ENCODE data around the gene MGP.

The MGP gene

GRCh38 chr12:14902465-14902864 is 16.8 kb upstream of the MGP start:
- DNase-seq (ENCODE audit: low read depth): no peak

- DNase-seq (ENCODE audit: low read depth): no peak
These were observed 15.5 kb upstream of the MGP start for GRCh38 chr12:14901228-14901562.

GRCh38 chr12:14900521-14901227 is 15.0 kb upstream of the MGP start:
- no peak for DNase-seq (ENCODE audit: low read depth)

GRCh38 chr12:14896521-14897169 is 11.0 kb upstream of the MGP start:
- no peak for DNase-seq (ENCODE audit: low read depth)

GRCh38 chr12:14893506-14894250 is 8.0 kb upstream of the MGP start:
- no peak for DNase-seq (ENCODE audit: low read depth)

- DNase-seq (ENCODE audit: low read depth): no peak
These were observed 7.3 kb upstream of the MGP start for GRCh38 chr12:14892726-14893505.

- DNase-seq (ENCODE audit: low read depth): no peak
These were observed 5.0 kb upstream of the MGP start for GRCh38 chr12:14890701-14891100.

GRCh38 chr12:14886271-14886670 is 617 bp upstream of the MGP start:
- DNase-seq (ENCODE audit: low read depth): no peak

- DNase-seq (ENCODE audit: low read depth): peak; percentile 77
These were observed 1.2 kb downstream of the MGP start for GRCh38 chr12:14884458-14884878.

- DNase-seq (ENCODE audit: low read depth): no peak
These were observed 2.0 kb downstream of the MGP start for GRCh38 chr12:14883686-14884085.

- DNase-seq (ENCODE audit: low read depth): no peak
These were observed 4.7 kb downstream of the MGP start for GRCh38 chr12:14880890-14881453.

GRCh38 chr12:14879222-14879933 is 6.3 kb downstream of the MGP start:
- DNase-seq (ENCODE audit: low read depth): no peak

- no peak for DNase-seq (ENCODE audit: low read depth)
These were observed 7.2 kb downstream of the MGP start for GRCh38 chr12:14878488-14878887.

GRCh38 chr12:14876833-14877232 is 8.8 kb downstream of the MGP start:
- DNase-seq (ENCODE audit: low read depth): no peak

GRCh38 chr12:14874882-14875281 is 10.8 kb downstream of the MGP start:
- no peak for DNase-seq (ENCODE audit: low read depth)

- no peak for DNase-seq (ENCODE audit: low read depth)
These were observed 12.0 kb downstream of the MGP start for GRCh38 chr12:14873440-14874185.

GRCh38 chr12:14871886-14872285 is 13.8 kb downstream of the MGP start:
- DNase-seq (ENCODE audit: low read depth): no peak

- no peak for DNase-seq (ENCODE audit: low read depth)
These were observed 14.4 kb downstream of the MGP start for GRCh38 chr12:14871247-14871646.

- no peak for DNase-seq (ENCODE audit: low read depth)
These were observed 16.6 kb downstream of the MGP start for GRCh38 chr12:14868916-14869506.

GRCh38 chr12:14860490-14860889 is 25.2 kb downstream of the MGP start:
- no peak for DNase-seq (ENCODE audit: low read depth)
